Measurements from ENCODE around the gene SEPTIN5.

DNA sequence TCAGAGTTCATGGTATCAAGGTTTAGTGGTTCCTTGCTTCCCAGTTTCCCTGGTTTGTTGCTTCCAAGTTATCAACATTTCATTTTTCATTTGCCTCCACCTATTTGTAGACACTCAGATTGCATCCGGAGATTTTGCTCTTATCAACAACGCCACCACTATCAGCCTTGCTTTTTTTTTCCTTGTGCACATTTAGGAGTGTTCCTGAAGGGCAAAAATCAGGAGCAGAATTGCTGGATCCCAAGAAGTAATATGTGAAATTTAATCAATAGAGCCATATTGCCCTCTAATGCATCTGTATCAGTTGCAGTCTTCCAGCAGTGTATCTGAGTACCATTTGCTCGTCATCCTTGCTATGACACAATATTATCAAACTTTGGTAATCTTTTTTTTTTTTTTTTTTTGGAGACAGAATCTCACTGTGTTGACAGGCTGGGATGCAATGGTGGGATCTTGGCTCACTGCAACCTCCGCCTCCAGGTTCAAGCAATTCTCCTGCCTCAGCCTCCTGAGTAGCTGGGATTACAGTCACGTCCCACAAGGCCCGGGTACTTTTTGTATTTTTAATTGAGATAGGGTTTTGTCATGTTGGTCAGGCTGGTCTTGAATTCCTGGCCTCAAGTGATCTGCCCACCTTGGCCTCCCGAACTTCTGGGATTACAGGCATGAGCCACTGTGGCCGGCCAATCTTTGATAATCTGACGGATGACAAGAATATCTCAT, 42.1 kb upstream of the SEPTIN5 start:
- TF ChIP-seq, protein P1, sequence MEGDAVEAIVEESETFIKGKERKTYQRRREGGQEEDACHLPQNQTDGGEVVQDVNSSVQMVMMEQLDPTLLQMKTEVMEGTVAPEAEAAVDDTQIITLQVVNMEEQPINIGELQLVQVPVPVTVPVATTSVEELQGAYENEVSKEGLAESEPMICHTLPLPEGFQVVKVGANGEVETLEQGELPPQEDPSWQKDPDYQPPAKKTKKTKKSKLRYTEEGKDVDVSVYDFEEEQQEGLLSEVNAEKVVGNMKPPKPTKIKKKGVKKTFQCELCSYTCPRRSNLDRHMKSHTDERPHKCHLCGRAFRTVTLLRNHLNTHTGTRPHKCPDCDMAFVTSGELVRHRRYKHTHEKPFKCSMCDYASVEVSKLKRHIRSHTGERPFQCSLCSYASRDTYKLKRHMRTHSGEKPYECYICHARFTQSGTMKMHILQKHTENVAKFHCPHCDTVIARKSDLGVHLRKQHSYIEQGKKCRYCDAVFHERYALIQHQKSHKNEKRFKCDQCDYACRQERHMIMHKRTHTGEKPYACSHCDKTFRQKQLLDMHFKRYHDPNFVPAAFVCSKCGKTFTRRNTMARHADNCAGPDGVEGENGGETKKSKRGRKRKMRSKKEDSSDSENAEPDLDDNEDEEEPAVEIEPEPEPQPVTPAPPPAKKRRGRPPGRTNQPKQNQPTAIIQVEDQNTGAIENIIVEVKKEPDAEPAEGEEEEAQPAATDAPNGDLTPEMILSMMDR (IDR thresholded peaks at IDR 0.05) = no peak
- TF ChIP-seq POLR2A (IDR thresholded peaks at IDR 0.05) (no peak), POLR2AphosphoS5 (IDR thresholded peaks at IDR 0.05) (no peak), EP300 (IDR thresholded peaks at IDR 0.05) (no peak)

All from sigmoid colon (tissue), 4 donors.